GM19455 (cell line): ENCODE measurements around the gene C1orf74.

Experiments
- ATAC-seq: cut with Tn5 transposase; IDR thresholded peaks from one replicate; pipeline ENCODE4 v1.9.1; 2021; ENCODE audit not compliant: unreplicated experiment

C1orf74 gene

DNA sequence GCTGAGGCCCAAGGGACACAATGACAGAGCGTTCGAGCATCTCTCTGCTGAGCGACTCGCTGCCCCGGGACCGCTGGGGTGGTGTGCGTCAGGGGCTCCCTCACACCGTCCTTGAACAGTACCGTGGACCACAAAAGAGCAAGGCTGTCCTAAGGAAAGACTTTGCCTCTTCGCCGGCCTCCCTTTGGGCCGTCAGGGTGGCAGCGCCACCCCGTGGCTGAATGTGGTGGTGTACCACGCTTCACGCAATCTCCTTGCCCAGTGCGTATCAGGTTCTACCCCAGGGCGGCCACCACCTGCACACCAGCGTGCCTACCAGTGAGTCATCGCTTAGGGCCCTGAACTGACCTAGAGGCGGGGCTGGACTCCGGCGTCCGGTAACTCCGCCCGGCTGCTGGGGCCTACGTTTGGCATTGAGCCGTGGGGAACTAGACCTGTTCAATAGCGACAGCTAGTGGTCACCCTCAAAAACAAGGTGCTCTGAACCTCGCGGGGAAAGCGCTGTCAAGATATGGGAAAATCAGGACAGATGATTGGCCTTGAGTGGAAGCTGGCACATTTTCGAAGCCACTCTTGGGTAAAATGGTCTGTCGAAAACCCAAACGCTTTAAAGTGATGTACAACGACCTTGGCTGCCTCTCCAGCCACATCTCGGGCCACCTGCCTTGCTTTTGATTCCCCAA, 36.6 kb downstream of the C1orf74 start:
- ATAC-seq, result peak; percentile 66

DNA sequence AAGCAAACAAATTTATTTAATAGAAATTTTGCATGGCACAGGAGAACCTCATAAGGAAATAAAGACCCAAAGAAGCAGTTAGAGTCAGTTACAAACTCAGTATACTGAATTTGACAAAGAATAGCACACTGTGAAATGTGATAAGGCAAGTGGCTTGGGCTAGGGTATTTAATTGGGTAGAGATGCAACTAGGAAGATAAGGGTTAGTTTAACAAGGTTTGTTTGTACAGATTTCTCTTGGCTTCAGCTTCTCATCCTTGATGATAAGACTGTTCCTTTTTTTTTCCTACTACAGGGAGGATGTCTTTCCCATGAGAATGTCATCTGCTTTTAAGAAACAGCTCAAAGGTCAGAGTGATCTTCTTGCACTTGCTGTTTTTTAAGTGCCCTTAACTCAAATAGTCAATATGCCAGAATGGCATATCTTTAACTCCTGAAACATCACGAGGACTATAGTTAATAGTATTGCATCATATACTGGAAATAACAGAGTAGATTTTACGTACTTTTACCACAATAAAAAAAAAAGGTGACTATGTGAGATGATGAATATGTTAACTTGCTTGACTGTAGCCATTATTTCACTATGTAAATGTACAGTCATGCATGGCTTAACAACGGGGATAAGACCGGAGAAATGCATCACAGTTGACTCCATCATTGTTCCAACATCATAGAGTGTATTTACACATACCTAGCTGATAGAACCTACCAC, 37.8 kb downstream of the C1orf74 start:
- ATAC-seq, result no peak

DNA sequence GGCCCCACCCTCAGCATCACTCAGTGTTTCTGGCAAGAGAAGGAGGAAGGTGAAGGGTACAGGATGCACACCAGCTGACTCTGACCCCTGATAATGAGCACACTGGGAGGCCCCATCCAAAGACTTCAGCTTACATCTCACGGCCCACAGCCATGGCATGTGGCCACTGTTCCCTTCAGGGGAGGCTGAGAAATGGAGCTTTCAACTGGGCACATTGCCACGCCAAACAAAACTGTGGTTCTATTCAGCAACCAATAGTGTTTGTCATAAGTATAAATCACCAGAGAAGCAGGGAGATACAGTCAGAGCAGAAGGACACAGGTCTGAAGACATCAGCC, 41.2 kb downstream of the C1orf74 start:
- no peak for ATAC-seq

DNA sequence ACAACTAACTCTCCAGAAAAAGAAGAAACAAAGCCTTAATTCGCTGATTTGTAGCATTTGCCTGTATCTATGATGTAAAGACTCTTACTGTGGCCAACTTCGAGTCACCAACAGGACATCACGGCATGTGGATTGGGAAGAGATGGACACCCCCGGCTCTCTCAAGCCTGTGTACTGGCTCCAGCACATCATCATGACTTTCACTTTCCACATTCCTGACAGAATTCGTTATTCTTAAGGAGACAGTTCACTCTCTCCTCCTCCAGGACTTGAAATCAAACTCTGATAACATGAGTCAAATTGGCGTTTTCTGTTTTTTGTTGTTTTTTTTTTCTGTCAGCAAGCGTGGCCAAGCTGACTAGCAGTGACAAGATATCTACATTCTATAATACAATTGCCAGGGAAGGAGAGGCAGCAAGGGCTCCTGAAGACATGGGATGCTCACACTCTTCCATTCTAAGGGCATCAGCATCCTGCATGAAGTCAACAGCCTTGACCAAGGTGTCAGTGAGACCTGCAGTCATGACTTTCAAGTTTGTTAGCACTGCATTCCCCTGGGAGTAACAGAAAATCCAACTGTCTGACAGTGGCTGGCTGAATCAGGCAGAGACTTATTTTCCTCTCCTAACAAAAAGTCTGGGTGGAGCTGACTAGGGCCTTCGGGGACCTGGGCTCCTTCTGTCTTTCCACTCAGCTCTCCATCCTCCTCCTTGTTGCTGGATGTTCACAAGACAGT, 41.8 kb downstream of the C1orf74 start:
- no peak for ATAC-seq

DNA sequence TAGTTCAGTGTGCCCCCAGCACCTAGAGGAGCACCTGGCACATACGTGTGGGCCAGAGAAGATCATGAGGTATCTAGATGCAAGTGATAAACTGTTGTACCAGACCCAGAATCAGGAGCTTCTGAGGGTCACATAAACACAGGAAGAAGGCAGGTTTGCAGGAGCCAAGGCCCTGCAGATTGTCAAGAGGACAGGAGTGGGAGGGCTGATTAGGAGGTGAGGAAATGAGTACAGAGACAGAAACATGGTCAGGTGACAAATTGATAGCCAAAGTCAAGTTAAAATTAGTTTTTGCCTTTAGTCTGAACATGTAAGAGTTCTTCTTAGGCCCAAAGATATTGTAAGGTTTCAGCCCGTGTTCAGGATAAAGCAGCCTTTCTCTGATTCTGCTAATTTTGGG, 42.5 kb downstream of the C1orf74 start:
- no peak for ATAC-seq

DNA sequence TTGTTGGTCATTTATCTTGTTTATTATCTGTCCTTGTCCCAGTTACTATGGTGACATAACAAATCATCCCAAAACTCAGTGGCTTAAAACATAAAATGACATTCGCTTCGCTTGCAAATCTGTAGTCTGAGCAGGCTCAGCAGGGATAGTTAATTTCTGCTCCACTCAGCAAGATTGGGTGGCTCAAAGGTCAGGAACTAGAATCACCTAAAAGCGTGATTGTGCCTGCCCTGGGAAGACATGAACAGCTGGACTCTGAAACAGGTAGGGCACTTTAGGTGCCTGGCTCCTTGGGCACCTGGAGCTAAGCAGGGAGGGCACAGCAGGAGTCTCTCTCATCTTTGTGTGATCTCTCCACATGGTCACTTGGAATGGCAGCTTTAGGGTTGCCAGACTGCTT, 43.2 kb downstream of the C1orf74 start:
- no peak for ATAC-seq

DNA sequence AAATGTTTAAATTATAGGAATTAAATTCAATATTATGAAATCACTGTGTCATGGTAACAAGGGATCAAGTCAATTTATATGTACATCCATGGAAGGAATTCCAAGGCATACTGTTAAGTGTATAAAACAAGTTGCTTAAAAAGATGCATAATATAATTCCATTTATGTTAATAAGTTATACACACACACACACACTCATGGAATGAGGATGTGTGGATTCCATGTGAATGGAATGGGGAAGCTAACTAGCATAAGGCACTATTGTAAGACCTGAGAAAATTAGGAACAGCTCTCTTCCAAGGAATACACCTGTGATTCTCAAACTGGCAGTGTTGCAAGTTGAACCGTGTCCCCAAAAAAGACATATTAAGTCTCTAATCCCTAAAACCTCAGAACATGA, 46.1 kb downstream of the C1orf74 start:
- no peak for ATAC-seq

DNA sequence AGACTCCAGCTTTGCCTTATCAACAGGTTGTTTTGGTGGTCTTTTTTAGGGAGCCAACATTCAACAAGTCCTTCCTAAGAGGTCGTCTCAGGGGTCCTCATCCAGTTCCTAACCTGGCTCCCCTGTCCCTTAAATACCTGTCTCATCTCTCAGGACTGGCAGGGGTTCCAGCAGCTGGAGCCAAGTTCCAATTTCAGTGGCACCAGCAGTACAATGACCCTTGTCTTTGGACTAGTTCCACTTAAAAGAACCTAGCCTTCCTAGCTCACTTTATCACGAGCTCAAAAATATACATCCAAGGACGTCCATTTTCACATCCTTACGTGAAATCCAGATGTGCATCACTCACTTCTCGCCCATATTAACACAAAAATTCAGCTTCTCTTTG, 47.2 kb downstream of the C1orf74 start:
- ATAC-seq, result no peak

DNA sequence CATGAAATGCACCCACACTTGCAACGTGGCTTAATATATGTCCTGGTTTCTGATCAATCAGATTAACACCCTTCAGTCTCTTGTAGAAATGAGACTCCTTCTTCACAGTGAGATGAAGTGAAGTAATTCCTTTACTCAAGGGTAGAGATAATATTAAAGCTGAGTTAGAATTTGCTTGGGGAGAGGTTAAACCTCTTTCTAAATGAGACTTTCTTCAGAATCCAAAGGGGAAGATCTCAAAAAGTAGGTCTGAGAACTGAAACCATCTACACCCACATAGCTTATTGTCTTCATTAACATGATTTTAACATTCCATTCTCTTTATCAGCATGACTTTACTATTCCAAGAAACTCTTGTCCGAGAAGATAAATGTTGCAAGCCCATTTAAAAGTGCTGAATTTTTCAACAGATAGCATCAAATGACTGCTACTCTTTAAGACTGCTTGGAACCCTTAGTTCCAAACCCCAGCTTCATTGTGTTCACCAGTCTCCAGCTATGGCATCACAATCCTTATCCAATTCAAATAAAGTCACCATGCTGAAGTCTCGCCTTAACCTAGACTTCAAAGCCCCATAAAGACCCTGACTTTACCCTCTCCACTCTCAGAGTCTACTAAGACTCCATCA, 47.8 kb downstream of the C1orf74 start:
- ATAC-seq, result no peak

DNA sequence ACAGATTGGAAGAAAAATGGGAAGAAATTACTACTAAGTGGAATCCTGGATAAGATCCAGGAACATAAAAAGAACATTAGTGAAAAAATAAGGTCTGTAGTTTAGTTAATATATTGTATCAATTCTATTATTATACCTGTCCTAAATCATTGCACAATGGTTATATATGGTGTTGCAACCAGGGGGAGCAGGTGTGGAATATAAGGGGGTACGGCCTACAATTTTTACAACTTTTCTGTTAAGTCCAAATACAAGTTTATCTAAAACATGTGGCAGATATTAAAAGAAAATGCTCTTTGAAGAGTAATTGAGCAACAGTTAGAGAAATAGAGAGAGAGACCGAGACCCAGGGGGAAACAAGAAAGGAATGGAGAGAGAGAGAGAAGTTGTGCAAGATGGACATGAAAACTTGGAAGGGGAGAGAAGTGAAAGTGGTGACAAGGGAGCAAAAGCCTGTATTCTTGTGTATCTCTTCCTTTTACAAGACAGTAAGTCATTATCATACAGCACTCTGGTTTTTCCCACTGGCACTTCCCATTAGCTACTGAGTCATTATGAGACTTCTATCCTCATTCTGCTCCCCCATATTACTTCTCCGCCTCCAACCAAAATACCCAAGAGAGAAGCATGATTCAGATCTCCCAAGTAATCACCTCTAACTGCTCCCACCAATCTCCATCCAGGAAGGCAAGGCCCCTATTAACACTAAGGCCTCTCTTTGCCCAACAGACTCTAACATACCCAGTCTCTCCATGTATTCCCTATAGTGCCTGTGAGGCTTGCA, 50.8 kb downstream of the C1orf74 start:
- ATAC-seq, result no peak

DNA sequence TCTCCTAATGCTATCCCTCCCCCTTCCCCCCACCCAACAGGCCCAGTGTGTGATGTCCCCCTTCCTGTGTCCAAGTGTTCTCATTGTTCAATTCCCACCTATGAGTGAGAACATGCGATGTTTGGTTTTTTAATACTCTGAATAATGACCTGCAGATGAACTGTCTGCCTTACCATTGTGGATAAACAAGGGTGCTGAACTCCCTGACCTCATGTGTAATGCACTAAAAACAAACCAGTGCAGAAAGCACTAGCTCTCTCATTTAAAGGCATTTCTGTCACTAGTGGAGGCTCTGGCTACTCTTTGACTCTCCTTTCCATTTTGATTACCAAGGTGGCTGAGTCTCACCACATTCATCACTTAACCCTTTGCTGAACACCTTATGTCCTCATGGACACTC, 51.6 kb downstream of the C1orf74 start:
- ATAC-seq, result no peak

DNA sequence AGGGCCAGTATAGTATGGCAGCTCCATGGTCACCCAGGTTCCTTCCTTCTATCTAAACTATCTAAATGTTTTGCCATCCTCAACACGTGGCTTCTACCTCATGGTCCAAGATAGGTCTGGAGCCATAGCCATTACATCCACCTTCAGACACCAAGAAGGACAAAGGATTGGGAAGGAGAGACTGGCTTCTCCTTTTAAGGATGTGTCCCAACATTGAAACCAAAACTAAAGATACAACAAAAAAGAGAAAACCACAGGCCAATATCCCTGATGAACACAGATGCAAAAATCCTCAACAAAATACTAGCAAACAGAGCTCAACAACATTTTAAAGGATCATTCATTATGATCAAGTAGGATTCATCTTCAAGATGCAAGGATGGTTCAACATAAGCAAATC, 54.9 kb downstream of the C1orf74 start:
- ATAC-seq, result no peak
